CD1c-positive myeloid dendritic cell (primary cell): ENCODE data around the gene TMEM74B.
"Not testable (repeated sequence)": the region's sequence is repeated elsewhere in the genome, so short reads cannot be mapped to it uniquely, and the experiment has no call there.

Experiments used
- DNase-seq: peaks from one replicate; pipeline ENCODE4 v3.0.0-alpha.2; 2016; ENCODE audit errors: extremely low spot score

TMEM74B gene

GRCh38 chr20:1184638-1185315 is at the start of gene TMEM74B:
Gene TMEM74B (minus strand): TSS chr20:1184981. CDS start chr20:1183801, 1,180 bp downstream.
- no peak for DNase-seq

- peak; percentile 30 for DNase-seq
Measured at GRCh38 chr20:1232286-1233111, 47.7 kb upstream of the TMEM74B start.

- no peak for DNase-seq
Measured at GRCh38 chr20:1229541-1229940, 44.8 kb upstream of the TMEM74B start.

GRCh38 chr20:1225783-1226654 is 41.2 kb upstream of the TMEM74B start, which contains the start of gene RAD21L1:
Gene RAD21L1 (plus strand): TSS chr20:1226044. CDS start chr20:1228454, 2,410 bp downstream.
- DNase-seq = peak; percentile 73

- DNase-seq = no peak
Measured at GRCh38 chr20:1225263-1225782, 40.5 kb upstream of the TMEM74B start.

GRCh38 chr20:1224205-1224890 is 39.6 kb upstream of the TMEM74B start:
- no peak for DNase-seq

GRCh38 chr20:1222750-1223149 is 38.0 kb upstream of the TMEM74B start:
- DNase-seq = not testable (repeated sequence)

GRCh38 chr20:1216527-1217427 is 32.0 kb upstream of the TMEM74B start:
- not testable (repeated sequence) for DNase-seq

- DNase-seq = peak; percentile 34
Measured at GRCh38 chr20:1215386-1216170, 30.8 kb upstream of the TMEM74B start.

GRCh38 chr20:1214838-1215261 is 30.1 kb upstream of the TMEM74B start:
- DNase-seq = no peak

GRCh38 chr20:1212607-1213396 is 28.0 kb upstream of the TMEM74B start:
- peak; percentile 74 for DNase-seq

GRCh38 chr20:1212023-1212422 is 27.2 kb upstream of the TMEM74B start:
- DNase-seq = no peak

GRCh38 chr20:1210501-1210900 is 25.7 kb upstream of the TMEM74B start:
- DNase-seq = no peak

GRCh38 chr20:1209447-1210387 is 24.9 kb upstream of the TMEM74B start:
- DNase-seq = no peak

GRCh38 chr20:1207293-1207878 is 22.6 kb upstream of the TMEM74B start:
- no peak for DNase-seq

GRCh38 chr20:1206366-1207148 is 21.8 kb upstream of the TMEM74B start:
- DNase-seq = no peak
